SIG-M5 treated with dmso at 0.1 percent for 504 hours (cell line): ENCODE data around the gene AOPEP.

Experiments
- DNase-seq: peaks from one replicate; lab custom pipeline; 2025; ENCODE audit not compliant: unreplicated experiment; lab: John Stamatoyannopoulos, UW

Gene AOPEP

DNA sequence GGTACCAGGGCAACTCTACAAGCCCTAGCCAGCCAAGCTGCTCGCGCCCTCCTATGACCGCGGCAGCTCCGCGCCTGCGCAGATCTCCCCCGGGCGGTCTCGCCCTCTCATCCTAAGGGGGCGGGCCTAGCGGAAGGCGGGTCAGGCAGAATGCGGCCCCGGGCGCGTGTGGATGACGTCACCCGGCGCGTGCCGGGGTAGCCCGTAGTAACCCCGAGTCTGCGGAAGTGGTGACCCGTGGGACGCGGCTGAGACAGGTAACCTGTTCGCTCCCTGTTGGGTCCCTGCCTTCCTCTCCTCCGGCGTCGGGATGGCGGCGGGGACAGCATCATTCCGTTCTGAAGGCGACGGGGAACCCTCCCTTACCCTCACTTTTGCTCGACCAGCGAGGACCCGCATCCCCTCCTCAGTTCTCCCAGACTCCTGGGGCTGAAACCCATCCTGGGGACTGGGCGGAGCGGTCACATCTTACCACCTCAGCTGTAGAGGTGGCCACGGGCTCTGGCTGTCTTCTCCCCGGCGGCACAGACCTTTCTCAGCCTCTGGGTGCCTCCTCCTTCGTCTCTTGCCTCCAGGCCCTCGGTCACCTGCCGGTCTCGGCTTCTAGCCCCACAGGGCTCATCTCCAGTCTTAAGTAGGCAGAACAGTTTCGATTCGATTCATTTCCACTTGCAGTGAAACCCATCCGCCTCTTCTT, at the start of gene AOPEP:
Gene AOPEP (plus strand): TSS at position 205 of the 697 bp plus-strand sequence. CDS start 33,085 bp downstream, outside the sequence.
- peak; percentile 89 for DNase-seq

- DNase-seq = no peak
These were observed 48.6 kb upstream of the AOPEP start for GRCh38 chr9:94677929-94678328.

GRCh38 chr9:94679587-94679986, 46.9 kb upstream of the AOPEP start:
- DNase-seq = no peak

GRCh38 chr9:94680020-94680419, 46.5 kb upstream of the AOPEP start:
- DNase-seq = no peak

- DNase-seq = no peak
These were observed 45.9 kb upstream of the AOPEP start for GRCh38 chr9:94680621-94681020.

DNA sequence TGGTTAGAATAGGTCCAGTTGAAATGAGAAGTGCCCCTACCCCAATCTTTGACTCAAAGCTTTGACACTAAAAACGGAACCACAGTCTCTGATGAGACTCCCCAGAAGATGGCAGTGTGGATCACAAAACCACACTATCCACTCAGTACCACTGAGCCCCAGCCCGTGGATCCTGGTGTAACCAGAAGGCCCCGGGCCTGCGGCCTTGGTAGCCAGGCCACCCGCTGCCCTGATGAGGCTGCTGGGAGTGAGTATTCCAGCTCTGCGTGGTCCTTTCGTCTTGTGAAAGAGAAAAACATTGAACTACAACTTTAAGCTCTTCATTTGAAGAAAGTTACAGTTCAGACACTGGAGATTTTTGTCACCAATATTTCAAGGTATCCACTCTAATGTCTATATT, 45.0 kb upstream of the AOPEP start:
- DNase-seq = peak; percentile 52

GRCh38 chr9:94685359-94685758, 41.1 kb upstream of the AOPEP start:
- no peak for DNase-seq

DNA sequence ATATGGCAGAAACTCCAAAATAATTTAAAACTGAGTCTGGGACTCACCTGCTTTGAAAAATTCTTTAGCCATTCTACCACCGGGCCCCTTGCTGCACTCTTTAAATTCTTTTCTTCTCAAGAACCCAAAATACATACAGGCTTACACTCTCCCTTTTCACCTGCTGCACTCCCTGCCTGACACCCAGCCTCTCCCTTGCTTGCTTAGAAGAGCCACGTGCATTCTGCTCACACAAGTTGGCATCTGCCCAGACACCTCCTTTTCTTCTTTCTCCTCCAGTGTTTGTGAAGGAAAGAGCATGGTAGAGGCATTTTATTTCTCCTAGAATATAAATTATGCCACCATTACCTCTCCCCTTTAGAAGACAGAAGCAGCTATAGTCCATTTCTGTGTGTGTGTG, 39.0 kb upstream of the AOPEP start:
- DNase-seq = no peak

- no peak for DNase-seq
These were observed 36.2 kb upstream of the AOPEP start for GRCh38 chr9:94690344-94690743.

DNA sequence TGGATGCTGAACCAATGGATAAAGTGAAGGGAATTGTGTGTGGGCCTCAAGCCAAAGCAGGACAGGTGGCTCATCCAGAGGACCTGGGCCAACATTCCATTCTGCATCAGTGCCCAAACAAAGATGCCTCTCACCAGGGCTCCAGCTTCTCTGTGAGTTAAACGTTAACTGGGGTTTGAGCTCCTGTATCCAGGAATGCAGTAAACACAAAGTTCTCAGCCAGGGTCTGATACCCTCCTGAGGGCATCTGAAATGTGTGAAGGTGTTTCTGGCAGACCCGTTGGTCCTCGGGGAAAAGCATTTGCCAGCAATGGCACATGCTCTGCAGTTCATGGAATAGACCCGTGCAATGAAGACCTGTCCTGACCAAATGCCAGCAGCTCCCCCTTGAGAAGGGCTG, 33.9 kb upstream of the AOPEP start:
- no peak for DNase-seq

GRCh38 chr9:94693485-94694204, 32.9 kb upstream of the AOPEP start:
- no peak for DNase-seq

DNA sequence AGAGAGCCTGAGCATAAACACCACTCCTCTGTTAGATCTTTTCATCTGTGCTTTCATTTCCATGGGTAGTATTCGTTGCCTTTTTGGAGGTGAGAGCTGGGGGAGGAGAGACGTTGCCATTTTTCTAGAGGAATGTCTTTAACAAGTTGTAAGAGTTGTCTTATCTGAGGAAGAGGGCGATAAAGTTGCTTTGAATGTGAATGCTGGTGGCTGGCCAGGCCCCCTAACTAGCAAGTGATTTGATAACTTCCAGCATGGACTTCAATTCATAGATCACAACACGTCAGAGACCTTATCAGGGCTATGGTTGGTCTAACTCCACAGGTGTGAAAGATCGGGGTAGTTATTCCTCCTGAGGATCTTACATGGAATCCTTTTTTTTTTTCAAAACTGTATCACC, 30.0 kb upstream of the AOPEP start:
- DNase-seq = no peak

GRCh38 chr9:94697972-94698581, 28.4 kb upstream of the AOPEP start:
- DNase-seq = no peak

- DNase-seq = no peak
These were observed 26.7 kb upstream of the AOPEP start for GRCh38 chr9:94699715-94700373.

GRCh38 chr9:94700445-94700844, 26.1 kb upstream of the AOPEP start:
- DNase-seq = no peak

- no peak for DNase-seq
These were observed 22.9 kb upstream of the AOPEP start for GRCh38 chr9:94703488-94704140.

- DNase-seq = no peak
These were observed 21.3 kb upstream of the AOPEP start for GRCh38 chr9:94705162-94705702.

DNA sequence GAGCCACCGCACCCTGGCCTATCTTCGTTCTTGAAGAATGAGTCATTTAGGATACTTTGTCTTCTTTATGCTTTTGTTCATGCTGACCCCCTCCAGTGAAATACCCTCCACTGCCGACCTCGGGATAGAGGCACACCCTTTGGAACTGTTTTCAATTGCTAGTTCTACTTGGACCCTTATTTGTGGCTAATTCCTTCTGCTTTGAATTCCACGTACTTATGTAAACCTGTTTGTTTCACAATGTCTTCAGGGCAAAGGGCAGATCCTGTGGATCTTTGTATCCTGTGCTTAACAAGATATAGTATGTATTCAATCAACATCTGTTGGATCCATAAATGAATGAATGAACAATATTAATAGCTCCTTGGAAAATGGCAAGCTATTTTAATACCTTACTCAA, 19.6 kb upstream of the AOPEP start:
- DNase-seq = no peak

DNA sequence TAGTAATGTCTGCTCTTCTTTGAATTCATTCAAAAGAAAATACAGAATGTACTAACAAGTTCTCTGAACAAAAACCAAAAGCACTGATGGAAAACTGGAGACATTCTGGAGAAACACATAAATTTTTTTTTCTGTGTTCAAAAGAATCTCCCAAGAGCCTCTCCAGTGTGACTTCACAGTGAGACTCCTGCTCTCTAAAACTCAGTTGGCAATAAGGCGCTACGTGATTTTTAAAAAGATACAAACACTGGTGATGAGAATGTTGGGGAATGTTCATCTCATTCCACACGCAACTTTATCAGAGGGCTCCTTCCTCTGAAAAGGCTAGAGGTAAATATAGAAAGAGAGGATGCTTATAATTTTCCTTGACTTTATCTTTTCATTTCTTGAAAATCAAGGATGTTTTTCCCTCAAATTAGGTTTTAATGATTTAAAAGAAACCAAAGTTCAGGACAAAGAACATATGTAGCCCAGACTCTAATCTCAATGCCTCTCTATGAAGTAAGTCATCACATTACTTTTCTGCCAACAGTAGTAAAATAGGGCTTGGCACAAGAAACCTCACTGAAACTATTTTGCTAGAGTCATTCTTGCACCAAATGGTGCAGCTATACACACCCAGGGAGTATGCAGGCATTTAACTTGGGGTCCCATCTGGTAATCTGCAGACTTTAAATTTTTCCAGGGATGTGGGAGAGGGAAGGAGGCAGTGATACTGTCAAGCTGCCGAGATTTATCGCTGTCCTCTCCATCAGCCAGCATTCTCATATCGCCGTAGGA, 12.9 kb upstream of the AOPEP start:
- DNase-seq = no peak

DNA sequence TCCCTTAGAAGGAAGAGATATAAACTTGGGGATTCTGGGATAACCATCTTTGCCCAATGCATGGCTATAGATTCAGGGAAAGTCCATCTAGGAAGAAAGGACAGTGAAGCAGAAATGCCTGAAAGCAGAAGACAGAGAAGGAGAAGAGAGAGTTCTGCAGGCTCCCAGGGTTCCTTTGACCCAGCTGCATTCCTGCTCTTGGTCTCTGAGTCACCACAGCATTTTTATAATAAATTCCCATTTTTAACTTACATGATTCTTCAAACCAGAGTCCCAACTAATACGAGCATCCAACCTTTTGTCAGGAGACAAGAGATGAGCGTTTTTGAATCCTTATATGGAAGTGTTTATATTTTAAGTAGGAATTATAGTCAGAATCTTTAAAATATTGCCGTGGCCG, 12.0 kb upstream of the AOPEP start:
- DNase-seq = no peak
